Measurements from ENCODE around the gene EXOC6.
"Not testable (repeated sequence)": the region's sequence is repeated elsewhere in the genome, so short reads cannot be mapped to it uniquely, and the experiment has no call there.

The EXOC6 gene

DNA sequence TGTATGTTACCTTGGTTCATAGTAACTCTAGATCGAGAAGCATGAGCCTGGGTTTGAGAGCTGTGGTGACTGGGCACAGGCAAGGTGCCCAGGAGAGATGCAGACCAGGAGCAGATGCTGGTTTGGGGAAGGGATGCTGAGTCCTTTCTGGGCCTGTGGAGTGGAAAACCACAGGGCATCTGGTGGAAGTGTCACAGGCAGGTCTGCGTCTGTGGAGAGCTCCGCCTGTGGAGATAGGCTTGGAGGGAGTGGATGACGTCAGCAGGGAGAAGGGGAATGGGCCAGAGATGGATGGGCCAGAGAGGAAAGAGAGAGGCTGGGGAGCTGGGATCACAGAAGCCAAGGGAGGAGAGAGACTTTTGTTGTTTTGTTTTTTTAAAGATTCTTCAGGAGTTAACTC, 240.1 kb downstream of the EXOC6 start:
- H3K9ac ChIP-seq (ENCODE audit: insufficient read length) = no peak overlapping the region
- no peak for DNase-seq (ENCODE audit: low read depth, low spot score)
- H3K4me3 ChIP-seq = no peak overlapping the region
- no peaks in the 10 kb centered on the region for H3K9me3 ChIP-seq (ENCODE audit: low read depth, low read length)
- no peak overlapping the region for H3K27ac ChIP-seq
- H3K36me3 ChIP-seq (ENCODE audit: insufficient read depth, low read length) = no peaks in the 10 kb centered on the region
- TF ChIP-seq FOXP2 (optimal IDR thresholded peaks at IDR 0.05; ENCODE audit: control extremely low read depth, extremely low read length, insufficient read depth) = no peak
- TF ChIP-seq EZH2 (IDR thresholded peaks at IDR 0.05) = no peak
- TF ChIP-seq POLR2AphosphoS5 (IDR thresholded peaks at IDR 0.05; ENCODE audit: borderline replicate concordance, low read depth, low read length) = no peak

DNA sequence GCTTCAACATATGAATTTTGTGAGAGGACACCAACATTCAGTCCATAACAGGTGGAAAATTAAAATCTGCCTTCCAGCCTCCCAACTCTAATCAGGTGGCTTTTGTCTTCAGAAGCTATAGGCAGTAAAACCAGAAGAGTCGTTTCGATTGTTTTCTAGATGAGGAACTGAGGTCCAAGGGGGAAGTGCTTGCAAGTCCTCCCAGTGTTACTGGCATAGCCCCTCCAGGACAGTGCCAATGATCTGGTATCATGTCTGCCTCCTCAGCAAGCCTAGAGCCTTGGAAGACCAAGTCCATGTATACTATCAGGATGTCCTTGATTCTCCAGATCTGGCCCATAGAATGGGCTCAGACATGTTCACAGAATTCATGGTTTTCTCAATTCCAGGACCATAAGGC, 242.3 kb downstream of the EXOC6 start:
- Histone ChIP-seq H3K9me3 (ENCODE audit: low read depth, low read length) (no peaks in the 10 kb centered on the region), H3K36me3 (ENCODE audit: insufficient read depth, low read length) (no peaks in the 10 kb centered on the region), H3K9ac (ENCODE audit: insufficient read length) (no peak overlapping the region), H3K27ac (no peak overlapping the region), H3K4me3 (no peak overlapping the region)
- TF ChIP-seq POLR2AphosphoS5 (IDR thresholded peaks at IDR 0.05; ENCODE audit: borderline replicate concordance, low read depth, low read length) (no peak), EZH2 (IDR thresholded peaks at IDR 0.05) (no peak), FOXP2 (optimal IDR thresholded peaks at IDR 0.05; ENCODE audit: control extremely low read depth, extremely low read length, insufficient read depth) (no peak)
- no peak for DNase-seq (ENCODE audit: low read depth, low spot score)

DNA sequence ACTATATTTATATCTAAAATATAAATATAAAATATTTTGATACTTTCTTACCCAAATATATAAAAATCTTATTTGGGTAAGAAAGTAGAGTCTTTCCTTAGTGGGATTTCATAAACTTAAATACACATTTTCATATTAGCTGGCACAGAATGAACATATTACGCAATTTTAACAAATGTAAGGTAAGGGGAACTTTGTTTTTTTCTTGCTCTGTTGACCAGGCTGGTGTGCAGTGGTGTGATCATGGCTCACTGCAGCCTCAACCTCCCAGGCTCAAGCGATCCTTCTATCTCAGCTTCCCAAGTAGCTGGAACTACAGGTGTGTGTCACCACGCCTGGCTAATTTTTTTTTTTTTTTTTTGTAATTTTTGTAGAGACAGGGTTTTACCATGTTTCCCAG, 243.6 kb downstream of the EXOC6 start:
- Histone ChIP-seq H3K27ac (no peak overlapping the region), H3K36me3 (ENCODE audit: insufficient read depth, low read length) (no peaks in the 10 kb centered on the region), H3K9ac (ENCODE audit: insufficient read length) (no peak overlapping the region), H3K4me3 (no peak overlapping the region), H3K9me3 (ENCODE audit: low read depth, low read length) (no peaks in the 10 kb centered on the region)
- no peak for DNase-seq (ENCODE audit: low read depth, low spot score)
- TF ChIP-seq FOXP2 (optimal IDR thresholded peaks at IDR 0.05; ENCODE audit: control extremely low read depth, extremely low read length, insufficient read depth) (no peak), EZH2 (IDR thresholded peaks at IDR 0.05) (no peak), POLR2AphosphoS5 (IDR thresholded peaks at IDR 0.05; ENCODE audit: borderline replicate concordance, low read depth, low read length) (no peak)

DNA sequence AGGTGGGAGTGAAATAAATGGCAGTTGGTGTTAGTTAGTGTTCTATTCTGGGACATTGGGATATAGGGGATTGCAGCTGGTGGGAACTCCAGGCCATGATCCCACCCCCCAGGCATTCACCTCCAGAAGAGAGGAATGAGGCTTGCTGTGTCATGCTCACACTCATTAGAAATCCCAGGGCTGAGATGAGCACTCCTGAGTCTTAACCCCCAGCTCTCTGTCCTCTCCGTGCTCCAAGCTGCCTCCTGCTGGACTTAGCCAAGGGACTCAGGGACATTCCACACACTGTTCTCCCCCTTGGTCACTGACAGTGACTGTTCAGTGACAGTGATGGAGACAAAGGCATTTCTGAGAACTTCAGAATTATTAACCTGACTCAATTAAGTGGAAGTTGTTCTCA, 246.9 kb downstream of the EXOC6 start:
- H3K36me3 ChIP-seq (ENCODE audit: insufficient read depth, low read length) = no peaks in the 10 kb centered on the region
- no peak overlapping the region for H3K4me3 ChIP-seq
- no peak for DNase-seq (ENCODE audit: low read depth, low spot score)
- TF ChIP-seq POLR2AphosphoS5 (IDR thresholded peaks at IDR 0.05; ENCODE audit: borderline replicate concordance, low read depth, low read length) (no peak), EZH2 (IDR thresholded peaks at IDR 0.05) (no peak), FOXP2 (optimal IDR thresholded peaks at IDR 0.05; ENCODE audit: control extremely low read depth, extremely low read length, insufficient read depth) (no peak)
- H3K9me3 ChIP-seq (ENCODE audit: low read depth, low read length) = no peaks in the 10 kb centered on the region
- no peak overlapping the region for H3K9ac ChIP-seq (ENCODE audit: insufficient read length)
- no peak overlapping the region for H3K27ac ChIP-seq

DNA sequence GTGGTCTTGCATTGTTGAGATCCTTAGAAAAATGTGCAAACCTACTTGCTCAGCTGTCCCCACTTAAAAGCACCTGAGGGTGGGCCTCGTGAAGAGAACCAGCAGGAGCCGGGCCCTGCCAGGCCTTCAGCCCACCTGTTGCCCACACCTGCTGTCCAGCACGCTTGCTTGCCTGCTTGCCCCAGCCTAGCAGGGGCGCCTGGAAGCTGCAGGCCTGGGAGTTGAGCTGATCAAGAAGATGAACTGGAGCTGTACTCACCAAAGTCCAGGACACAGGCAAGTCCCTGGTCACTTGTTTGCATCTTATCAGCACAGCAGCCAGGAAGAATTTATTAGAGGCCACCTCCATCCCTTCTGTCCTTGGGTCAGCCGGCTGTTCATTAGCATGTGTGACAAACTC, 248.6 kb downstream of the EXOC6 start:
- H3K27ac ChIP-seq = no peak overlapping the region
- H3K9me3 ChIP-seq (ENCODE audit: low read depth, low read length) = no peaks in the 10 kb centered on the region
- DNase-seq (ENCODE audit: low read depth, low spot score) = no peak
- no peak overlapping the region for H3K9ac ChIP-seq (ENCODE audit: insufficient read length)
- TF ChIP-seq EZH2 (IDR thresholded peaks at IDR 0.05) = no peak
- no peak for TF ChIP-seq POLR2AphosphoS5 (IDR thresholded peaks at IDR 0.05; ENCODE audit: borderline replicate concordance, low read depth, low read length)
- no peak for TF ChIP-seq FOXP2 (optimal IDR thresholded peaks at IDR 0.05; ENCODE audit: control extremely low read depth, extremely low read length, insufficient read depth)
- H3K36me3 ChIP-seq (ENCODE audit: insufficient read depth, low read length) = no peaks in the 10 kb centered on the region
- no peak overlapping the region for H3K4me3 ChIP-seq

DNA sequence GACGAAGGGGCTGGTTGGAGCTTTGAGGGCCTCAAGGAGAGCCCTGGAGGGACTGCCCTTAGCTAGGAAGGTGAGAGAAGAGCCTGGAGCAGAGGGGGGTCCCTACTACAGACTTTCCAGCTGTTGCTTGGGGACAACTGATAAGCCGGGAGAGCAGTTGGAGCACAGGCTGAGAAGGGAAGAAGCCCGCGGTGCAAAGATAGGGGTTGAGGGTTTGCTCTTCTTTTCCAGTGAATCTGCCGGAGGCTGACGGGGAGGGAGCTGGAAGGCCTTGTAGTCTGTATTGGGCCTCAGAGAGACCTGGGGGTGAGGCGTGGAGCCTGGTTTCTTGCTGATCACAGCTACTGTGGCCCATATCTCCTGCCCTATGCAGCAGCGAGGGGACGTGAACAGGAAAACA, 249.1 kb downstream of the EXOC6 start:
- Histone ChIP-seq H3K9me3 (ENCODE audit: low read depth, low read length) (no peaks in the 10 kb centered on the region), H3K27ac (no peak overlapping the region), H3K36me3 (ENCODE audit: insufficient read depth, low read length) (no peaks in the 10 kb centered on the region), H3K4me3 (no peak overlapping the region), H3K9ac (ENCODE audit: insufficient read length) (no peak overlapping the region)
- DNase-seq (ENCODE audit: low read depth, low spot score) = no peak
- no peak for TF ChIP-seq FOXP2 (optimal IDR thresholded peaks at IDR 0.05; ENCODE audit: control extremely low read depth, extremely low read length, insufficient read depth)
- no peak for TF ChIP-seq EZH2 (IDR thresholded peaks at IDR 0.05)
- TF ChIP-seq POLR2AphosphoS5 (IDR thresholded peaks at IDR 0.05; ENCODE audit: borderline replicate concordance, low read depth, low read length) = no peak

DNA sequence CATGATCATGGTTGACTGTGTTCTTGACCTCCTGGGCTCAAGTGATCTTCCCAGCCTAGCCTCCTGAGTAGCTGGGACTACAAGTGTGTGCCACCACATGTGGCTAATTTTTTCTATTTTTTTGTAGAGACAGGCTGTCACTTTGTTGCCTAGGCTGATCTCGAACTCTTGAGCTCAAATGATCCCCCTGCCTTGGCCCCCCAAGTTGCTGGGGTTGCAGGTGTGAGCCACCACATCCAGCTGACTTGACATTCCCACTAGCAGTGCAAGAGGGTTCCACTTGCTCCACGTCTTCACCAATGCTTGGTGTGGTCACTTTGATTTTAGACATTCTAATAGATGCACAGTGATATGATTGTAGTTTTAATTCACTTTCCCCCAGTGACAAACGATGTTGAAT, 250.5 kb downstream of the EXOC6 start:
- no peaks in the 10 kb centered on the region for H3K36me3 ChIP-seq (ENCODE audit: insufficient read depth, low read length)
- DNase-seq (ENCODE audit: low read depth, low spot score) = no peak
- TF ChIP-seq FOXP2 (optimal IDR thresholded peaks at IDR 0.05; ENCODE audit: control extremely low read depth, extremely low read length, insufficient read depth) (no peak), POLR2AphosphoS5 (IDR thresholded peaks at IDR 0.05; ENCODE audit: borderline replicate concordance, low read depth, low read length) (no peak), EZH2 (IDR thresholded peaks at IDR 0.05) (no peak)
- no peak overlapping the region for H3K27ac ChIP-seq
- H3K9ac ChIP-seq (ENCODE audit: insufficient read length) = no peak overlapping the region
- no peaks in the 10 kb centered on the region for H3K9me3 ChIP-seq (ENCODE audit: low read depth, low read length)
- H3K4me3 ChIP-seq = no peak overlapping the region

DNA sequence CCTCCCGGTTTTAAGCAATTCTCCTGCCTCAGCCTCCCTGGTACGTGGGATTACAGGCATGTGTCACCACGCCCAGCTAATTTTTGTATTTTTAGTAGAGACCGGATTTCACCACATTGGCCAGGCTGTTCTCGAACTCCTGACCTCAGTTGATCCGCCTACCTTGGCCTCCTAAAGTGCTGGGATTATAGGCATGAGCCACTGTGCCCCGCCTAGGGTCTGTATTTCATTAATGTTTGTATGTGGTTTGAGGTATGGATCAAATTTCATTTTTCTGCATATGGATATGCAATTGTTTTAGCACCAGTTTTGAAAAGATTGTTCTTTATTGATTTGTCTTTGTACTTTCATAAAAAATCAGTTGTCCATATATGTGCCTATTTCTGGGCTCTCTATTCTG, 251.3 kb downstream of the EXOC6 start:
- DNase-seq (ENCODE audit: low read depth, low spot score) = no peak
- no peaks in the 10 kb centered on the region for H3K9me3 ChIP-seq (ENCODE audit: low read depth, low read length)
- no peak overlapping the region for H3K9ac ChIP-seq (ENCODE audit: insufficient read length)
- no peak for TF ChIP-seq FOXP2 (optimal IDR thresholded peaks at IDR 0.05; ENCODE audit: control extremely low read depth, extremely low read length, insufficient read depth)
- TF ChIP-seq POLR2AphosphoS5 (IDR thresholded peaks at IDR 0.05; ENCODE audit: borderline replicate concordance, low read depth, low read length) = no peak
- TF ChIP-seq EZH2 (IDR thresholded peaks at IDR 0.05) = no peak
- no peak overlapping the region for H3K27ac ChIP-seq
- no peak overlapping the region for H3K4me3 ChIP-seq
- no peaks in the 10 kb centered on the region for H3K36me3 ChIP-seq (ENCODE audit: insufficient read depth, low read length)

DNA sequence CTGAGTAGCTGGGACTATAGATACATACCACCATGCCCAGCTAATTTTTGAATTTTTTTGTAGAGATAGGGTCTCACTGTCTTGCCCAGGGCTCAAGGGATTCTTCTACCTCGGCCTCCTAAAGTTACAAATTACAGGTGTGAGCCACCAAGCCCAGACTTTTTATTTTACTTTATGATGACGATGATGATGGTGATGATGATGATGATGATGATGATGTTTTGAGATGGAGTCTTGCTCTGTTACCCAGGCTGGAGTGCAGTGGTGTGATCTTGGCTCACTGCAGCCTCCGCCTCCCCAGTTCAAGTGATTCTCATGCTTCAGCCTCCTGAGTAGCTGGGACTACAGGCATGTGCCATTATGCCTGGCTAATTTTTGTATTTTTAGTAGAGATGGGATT, 252.8 kb downstream of the EXOC6 start:
- DNase-seq (ENCODE audit: low read depth, low spot score); H3K27ac ChIP-seq; H3K36me3 ChIP-seq (ENCODE audit: insufficient read depth, low read length): not testable (repeated sequence)

More for the DNA sequence above, 252.8 kb downstream of the EXOC6 start:
- not testable (repeated sequence) for H3K9me3 ChIP-seq (ENCODE audit: low read depth, low read length); H3K4me3 ChIP-seq; H3K9ac ChIP-seq (ENCODE audit: insufficient read length)

Measured in SK-N-MC (cell line).